GM12878 (cell line): Measurements from ENCODE around the gene DENND1A.

ENCODE experiments used
- CREB1 ChIP-seq: IDR thresholded peaks from 2 replicates; pipeline ENCODE4 v1.6.1; 2012; ENCODE audit warnings: low read depth, mild to moderate bottlenecking, inconsistent platforms
- CTCF ChIP-seq, 3 experiments: IDR thresholded peaks in 2 of 3; conservative IDR thresholded peaks in 1 of 3; 2 replicates each; pipeline ENCODE4 v1.5.1; 2011; ENCODE audit warnings: low read depth in 3 of 3, low read length in 3 of 3, mild to moderate bottlenecking in 3 of 3, control low read depth in 2 of 3, moderate library complexity in 2 of 3, inconsistent platforms in 1 of 3, mixed read lengths in 1 of 3; ENCODE audit not compliant: control insufficient read depth in 2 of 3, insufficient read depth in 1 of 3; ENCODE audit errors: extremely low read depth in 1 of 3
- EZH2 ChIP-seq: IDR thresholded peaks from 2 replicates; pipeline ENCODE4 v1.6.1; 2012; ENCODE audit warnings: low read depth, mild to moderate bottlenecking, control low read depth, inconsistent platforms, low read length, borderline replicate concordance; ENCODE audit not compliant: control insufficient read depth
- HDAC6 ChIP-seq: fragments of 200-600 bp; sonication (generic); IDR thresholded peaks from one replicate; pipeline ENCODE4 v1.8.0; 2017; ENCODE audit warnings: antibody characterized with exemption; ENCODE audit not compliant: unreplicated experiment
- POLR2AphosphoS5 ChIP-seq: IDR thresholded peaks from 2 replicates; pipeline ENCODE4 v1.6.1; 2011; ENCODE audit warnings: mild to moderate bottlenecking, low read length, inconsistent platforms
- RAD51 ChIP-seq: fragments of 450-650 bp; IDR thresholded peaks from 2 replicates; pipeline ENCODE4 v1.6.1; 2016; ENCODE audit warnings: moderate library complexity, mild to moderate bottlenecking, inconsistent platforms
- REST ChIP-seq: IDR thresholded peaks from 2 replicates; pipeline ENCODE4 v1.6.1; 2012; ENCODE audit warnings: mild to moderate bottlenecking, low read depth, low read length
- SMC3 ChIP-seq: IDR thresholded peaks from 2 replicates; pipeline ENCODE4 v1.6.1; 2011; ENCODE audit warnings: low read length, improper control_type of control experiment, borderline replicate concordance
- TCF12 ChIP-seq: IDR thresholded peaks from 2 replicates; pipeline ENCODE4 v1.6.1; 2011; ENCODE audit warnings: low read depth, mild to moderate bottlenecking, low read length
- USF2 ChIP-seq: IDR thresholded peaks from 2 replicates; pipeline ENCODE4 v1.6.1; 2011; ENCODE audit warnings: low read depth, low read length, improper control_type of control experiment, borderline replicate concordance
- YY1 ChIP-seq: IDR thresholded peaks from 2 replicates; pipeline ENCODE4 v1.6.1; 2011; ENCODE audit warnings: low read depth, mild to moderate bottlenecking, low read length

- no peak for TF ChIP-seq EZH2
- TF ChIP-seq SMC3: no peak
- TF ChIP-seq HDAC6: no peak
- TF ChIP-seq CTCF (IDR thresholded peaks at IDR 0.05 in 2 of 3, conservative IDR thresholded peaks at IDR 0.05 in 1 of 3; ENCODE audit: control insufficient read depth in 2 of 3, extremely low read depth in 1 of 3, insufficient read depth in 1 of 3, low read depth in 3 of 3, low read length in 3 of 3): no peak
- TF ChIP-seq RAD51: no peak
- no peak for TF ChIP-seq CREB1
- no peak for TF ChIP-seq USF2
- no peak for TF ChIP-seq YY1
- TF ChIP-seq TCF12: no peak
- no peak for TF ChIP-seq REST
- no peak for TF ChIP-seq POLR2AphosphoS5
Observed at GRCh38 chr9:123834218-123834888, 95.6 kb downstream of the DENND1A start.
